Epithelial cell of proximal tubule (primary cell): ENCODE results near the gene WSCD1. TPM values are rescaled to one million over a fixed set of nuclear protein-coding genes. Genes with fewer than 3 reads are reported as not detected.
A peak's percentile ranks its signal among the peaks of the same experiment; 100 is the strongest.

Experiments
- DNase-seq: peaks from one replicate; pipeline ENCODE4 v3.0.0-alpha.2; 2011; ENCODE audit warnings: low read depth
- H3K4me3 ChIP-seq: 2 replicates; pipeline ENCODE4 v1.5.1; 2011; ENCODE audit warnings: low read depth, mild to moderate bottlenecking, low read length
- CTCF ChIP-seq: conservative IDR thresholded peaks from 2 replicates; pipeline ENCODE4 v1.5.1; 2012; ENCODE audit warnings: low read depth, mild to moderate bottlenecking, low read length
- total RNA-seq: library from RNA; depleted of rRNA; stranded (reverse); fragments of >200 nt; gene quantifications from 2 replicates; pipeline ENCODE4 v1.2.3, GENCODE V29; 2015

The WSCD1 gene
- total RNA-seq, 1 donor from 2014 or later = 55.6 TPM

- TF ChIP-seq CTCF = no peak
- DNase-seq = no peak
- no peak overlapping the region for H3K4me3 ChIP-seq
Observed at GRCh38 chr17:6056104-6056503, 14.1 kb upstream of the WSCD1 start.

GRCh38 chr17:6057562-6057961 lies 12.6 kb upstream of the WSCD1 start:
- no peak for TF ChIP-seq CTCF
- no peak for DNase-seq

GRCh38 chr17:6059406-6059805 lies 10.8 kb upstream of the WSCD1 start:
- no peak for DNase-seq
- no peak for TF ChIP-seq CTCF
- H3K4me3 ChIP-seq = no peak overlapping the region

More at GRCh38 chr17:6057562-6057961, 12.6 kb upstream of the WSCD1 start:
- no peak overlapping the region for H3K4me3 ChIP-seq

GRCh38 chr17:6061290-6061689 lies 8.9 kb upstream of the WSCD1 start:
- H3K4me3 ChIP-seq = no peak overlapping the region
- TF ChIP-seq CTCF = no peak
- peak; percentile 69 for DNase-seq

GRCh38 chr17:6064868-6065267 lies 5.3 kb upstream of the WSCD1 start:
- no peak for DNase-seq
- no peak for TF ChIP-seq CTCF
- no peak overlapping the region for H3K4me3 ChIP-seq

- DNase-seq = no peak
- no peak overlapping the region for H3K4me3 ChIP-seq
- TF ChIP-seq CTCF = no peak
Observed at GRCh38 chr17:6065351-6065750, 4.8 kb upstream of the WSCD1 start.

GRCh38 chr17:6066183-6066948 lies 3.8 kb upstream of the WSCD1 start:
- TF ChIP-seq CTCF = no peak
- H3K4me3 ChIP-seq = no peak overlapping the region
- no peak for DNase-seq
